ENCODE measurements around the gene PRKCA.

Gene PRKCA

DNA sequence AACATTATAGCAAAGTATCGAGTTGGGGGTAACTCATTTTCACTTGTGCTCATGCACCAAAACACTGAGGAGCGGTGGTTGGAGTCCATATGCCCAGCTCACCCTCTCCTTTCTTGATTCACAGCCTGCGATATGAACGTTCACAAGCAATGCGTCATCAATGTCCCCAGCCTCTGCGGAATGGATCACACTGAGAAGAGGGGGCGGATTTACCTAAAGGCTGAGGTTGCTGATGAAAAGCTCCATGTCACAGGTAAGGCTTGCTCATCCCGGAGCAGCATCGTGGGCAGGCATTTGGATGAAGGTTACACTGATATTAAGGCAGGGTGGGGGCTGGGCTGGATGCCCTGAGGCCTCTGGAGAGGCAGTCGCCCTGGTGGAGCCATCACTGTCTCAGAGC lies 342.8 kb downstream of the PRKCA start:
- no peak overlapping the region for H3K27ac ChIP-seq
- TF ChIP-seq CTCF (IDR thresholded peaks at IDR 0.05) = no peak

GRCh38 chr17:66647391-66647983 lies 345.1 kb downstream of the PRKCA start:
- DNase-seq (ENCODE audit: low spot score) = no peak
- Histone ChIP-seq H3K4me3 (no peak overlapping the region), H3K27ac (no peak overlapping the region)
- TF ChIP-seq CTCF (IDR thresholded peaks at IDR 0.05) = no peak

More for the DNA sequence above, 342.8 kb downstream of the PRKCA start:
- DNase-seq (ENCODE audit: low spot score) = no peak
- no peak overlapping the region for H3K4me3 ChIP-seq

GRCh38 chr17:66649818-66650543 lies 347.6 kb downstream of the PRKCA start:
- no peak overlapping the region for H3K27ac ChIP-seq
- no peak overlapping the region for H3K4me3 ChIP-seq

GRCh38 chr17:66650544-66650877 lies 348.1 kb downstream of the PRKCA start:
- Histone ChIP-seq H3K4me3 (no peak overlapping the region), H3K27ac (no peak overlapping the region)
- DNase-seq (ENCODE audit: low spot score) = no peak
- no peak for TF ChIP-seq CTCF (IDR thresholded peaks at IDR 0.05)

More at GRCh38 chr17:66649818-66650543, 347.6 kb downstream of the PRKCA start:
- no peak for DNase-seq (ENCODE audit: low spot score)
- no peak for TF ChIP-seq CTCF (IDR thresholded peaks at IDR 0.05)

DNA sequence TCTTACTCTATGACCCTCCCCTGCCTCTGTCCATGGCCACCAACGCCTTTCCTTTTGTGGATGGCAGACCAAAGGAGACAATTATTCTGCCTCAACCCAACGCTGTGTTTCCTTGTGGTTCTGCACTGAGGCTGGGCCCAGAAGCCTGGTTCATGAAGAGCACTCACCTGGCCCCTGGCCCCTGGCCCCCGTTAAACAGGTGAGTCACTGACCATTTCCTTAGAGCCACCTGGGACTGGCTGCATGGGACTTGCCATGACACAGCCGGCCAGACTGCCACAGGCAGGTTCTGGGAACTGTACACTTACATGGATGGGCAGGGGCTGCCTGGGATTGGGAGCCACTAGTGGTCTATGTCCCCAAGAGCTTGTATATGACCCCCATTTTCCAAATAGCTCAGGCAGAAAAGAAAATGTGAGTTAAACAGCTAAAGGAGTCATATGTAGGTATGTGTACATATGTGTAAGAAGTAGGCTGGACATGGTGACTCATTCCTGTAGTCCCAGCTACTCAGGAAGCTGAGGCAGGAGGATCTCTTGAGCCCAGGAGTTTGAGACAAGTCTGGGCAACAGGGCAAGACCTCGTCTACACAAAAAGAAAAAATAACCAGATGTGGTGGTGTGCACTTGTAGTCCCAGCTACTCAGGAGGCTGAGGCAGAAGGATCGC lies 350.6 kb downstream of the PRKCA start:
- TF ChIP-seq CTCF (IDR thresholded peaks at IDR 0.05) = no peak
- DNase-seq (ENCODE audit: low spot score) = no peak
- H3K27ac ChIP-seq = no peak overlapping the region
- H3K4me3 ChIP-seq = no peak overlapping the region

DNA sequence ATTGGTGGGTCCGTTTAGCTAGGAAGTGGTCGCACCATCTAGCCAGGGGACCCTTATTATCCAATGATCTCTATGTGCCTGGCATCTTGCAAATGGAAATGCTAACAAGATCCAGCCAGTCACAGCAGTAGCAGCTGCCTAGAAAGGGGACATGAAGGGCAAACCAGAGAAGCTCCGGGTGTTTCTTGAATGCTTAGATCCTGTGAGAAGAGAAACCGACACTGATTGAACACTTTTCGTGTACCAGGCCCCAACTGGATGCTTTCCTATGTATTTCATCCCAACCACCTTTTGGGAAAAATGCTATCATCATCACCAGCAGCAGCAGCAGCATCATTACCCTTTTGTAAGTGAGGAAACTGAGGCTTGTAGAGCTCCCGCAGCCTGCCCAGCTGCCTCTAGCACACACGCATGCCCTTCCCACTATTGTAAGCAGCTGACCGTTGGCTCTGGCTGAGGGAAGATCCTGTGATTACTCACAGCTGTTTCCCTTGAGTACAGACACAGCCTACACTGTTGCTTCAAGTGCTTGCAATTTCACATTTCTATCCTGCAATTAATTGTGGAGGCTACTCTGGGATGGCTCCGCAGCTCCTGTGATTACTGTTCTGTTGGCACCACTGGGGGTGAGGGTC lies 351.8 kb downstream of the PRKCA start:
- TF ChIP-seq CTCF (IDR thresholded peaks at IDR 0.05) = no peak
- Histone ChIP-seq H3K27ac (no peak overlapping the region), H3K4me3 (no peak overlapping the region)
- no peak for DNase-seq (ENCODE audit: low spot score)
